HL-60 (cell line): ENCODE results near the gene TOX2.

Source experiments
- DNase-seq, 2 experiments: peaks; one replicate each; pipeline ENCODE4 v3.0.0-alpha.2; 2010 to 2020; ENCODE audit warnings: low read depth in 1 of 2, low spot score in 1 of 2
- H3K27ac ChIP-seq: fragments of 250-450 bp; sonication (Bioruptor Pico); replicated peaks from 2 replicates; pipeline ENCODE4 v1.5.1; 2020; ENCODE audit warnings: mild to moderate bottlenecking, moderate library complexity
- H3K27me3 ChIP-seq: fragments of 250-450 bp; sonication (Bioruptor Pico); 2 replicates; pipeline ENCODE4 v1.5.1; 2021; ENCODE audit warnings: mild to moderate bottlenecking, moderate library complexity; ENCODE audit not compliant: insufficient read depth, poor library complexity, severe bottlenecking
- H3K4me3 ChIP-seq: replicated peaks from 2 replicates; pipeline ENCODE4 v1.5.1; 2011; ENCODE audit warnings: mild to moderate bottlenecking, control low read depth, low read length; ENCODE audit not compliant: insufficient read depth
- GABPA ChIP-seq: IDR thresholded peaks from 2 replicates; pipeline ENCODE4 v1.6.1; 2012; ENCODE audit warnings: low read depth
- POLR2AphosphoS5 ChIP-seq: IDR thresholded peaks from 2 replicates; pipeline ENCODE4 v1.6.1; 2012; ENCODE audit warnings: low read depth
- SPI1 ChIP-seq: IDR thresholded peaks from 2 replicates; pipeline ENCODE4 v1.6.1; 2012; ENCODE audit warnings: low read depth, mild to moderate bottlenecking, borderline replicate concordance
- TF ChIP-seq, protein P1 (sequence below): IDR thresholded peaks from one replicate; pipeline ENCODE4 v1.5.1; 2011; ENCODE audit warnings: low read length, control low read depth, inconsistent platforms; ENCODE audit not compliant: insufficient read depth
- TF ChIP-seq, protein P2 (sequence below): IDR thresholded peaks from 2 replicates; pipeline ENCODE4 v1.6.1; 2012; ENCODE audit warnings: low read depth; ENCODE audit not compliant: insufficient replicate concordance

The TOX2 gene

DNA sequence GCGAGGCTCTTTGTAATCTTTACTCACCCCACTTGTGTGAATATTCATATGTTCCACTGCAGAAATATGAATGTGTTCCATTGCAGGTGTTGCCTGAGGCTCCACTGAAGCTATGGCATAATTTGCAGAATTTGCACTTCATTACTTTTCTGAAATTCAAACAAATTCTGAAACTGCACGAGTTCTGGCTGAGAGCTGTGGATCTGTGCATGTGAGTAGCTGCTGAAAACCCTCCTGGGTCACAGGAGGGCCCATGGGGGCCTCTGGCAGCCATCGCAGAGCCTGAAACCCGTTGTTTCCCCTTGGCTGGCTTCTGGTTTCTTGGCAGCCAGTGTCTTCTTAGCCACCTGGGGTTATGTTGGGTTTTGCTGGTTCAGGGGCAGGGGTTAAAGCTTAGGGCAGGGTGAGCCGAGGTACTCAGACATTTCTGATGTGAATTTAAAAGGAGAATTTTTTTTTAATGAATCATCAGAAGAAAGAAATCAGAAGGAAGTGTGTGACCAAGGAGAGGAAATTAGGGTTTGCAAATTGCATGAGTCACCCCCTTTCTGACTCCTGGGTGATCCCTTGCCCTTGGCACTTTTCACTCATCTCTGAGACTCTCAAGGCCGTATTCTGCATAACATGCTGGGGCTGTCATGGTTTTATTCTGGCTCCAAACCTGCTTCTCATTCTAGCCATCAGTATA is 40.6 kb downstream of the TOX2 start:
- peak in 1 of 2 experiments; percentile 60 for DNase-seq
- Histone ChIP-seq H3K27ac (peak overlapping the region; percentile 55), H3K4me3 (no peak overlapping the region), H3K27me3 (no peaks in the 10 kb centered on the region)
- no peak for TF ChIP-seq GABPA
- TF ChIP-seq SPI1: peak; percentile 38; the same call in 1 of the 2 replicates

DNA sequence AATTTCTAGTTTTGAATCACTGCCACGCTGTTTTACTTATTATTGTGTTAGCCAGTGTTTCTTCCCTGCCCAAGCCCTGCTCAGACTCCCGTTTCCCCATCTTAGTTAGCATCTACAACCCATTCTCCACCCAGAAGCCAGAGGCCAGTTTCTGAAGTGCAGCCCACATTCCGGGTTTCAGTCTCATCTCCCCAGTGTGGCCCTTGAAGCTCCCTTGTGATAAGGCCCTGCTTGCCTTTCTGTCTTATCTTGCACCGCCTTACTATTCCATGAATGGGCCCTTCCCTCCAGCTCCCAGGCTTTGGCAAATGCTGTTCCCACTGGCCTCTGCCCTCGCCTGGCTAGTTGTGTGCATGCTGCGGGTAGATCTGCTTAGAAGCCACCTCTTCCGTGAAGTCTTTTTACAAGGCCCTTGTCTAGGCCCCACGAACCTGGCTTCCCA is 41.1 kb downstream of the TOX2 start:
- Histone ChIP-seq H3K27ac (peak overlapping the region; percentile 55; the same call in 1 of the 2 replicates), H3K4me3 (no peak overlapping the region), H3K27me3 (no peaks in the 10 kb centered on the region)
- TF ChIP-seq, protein P1, sequence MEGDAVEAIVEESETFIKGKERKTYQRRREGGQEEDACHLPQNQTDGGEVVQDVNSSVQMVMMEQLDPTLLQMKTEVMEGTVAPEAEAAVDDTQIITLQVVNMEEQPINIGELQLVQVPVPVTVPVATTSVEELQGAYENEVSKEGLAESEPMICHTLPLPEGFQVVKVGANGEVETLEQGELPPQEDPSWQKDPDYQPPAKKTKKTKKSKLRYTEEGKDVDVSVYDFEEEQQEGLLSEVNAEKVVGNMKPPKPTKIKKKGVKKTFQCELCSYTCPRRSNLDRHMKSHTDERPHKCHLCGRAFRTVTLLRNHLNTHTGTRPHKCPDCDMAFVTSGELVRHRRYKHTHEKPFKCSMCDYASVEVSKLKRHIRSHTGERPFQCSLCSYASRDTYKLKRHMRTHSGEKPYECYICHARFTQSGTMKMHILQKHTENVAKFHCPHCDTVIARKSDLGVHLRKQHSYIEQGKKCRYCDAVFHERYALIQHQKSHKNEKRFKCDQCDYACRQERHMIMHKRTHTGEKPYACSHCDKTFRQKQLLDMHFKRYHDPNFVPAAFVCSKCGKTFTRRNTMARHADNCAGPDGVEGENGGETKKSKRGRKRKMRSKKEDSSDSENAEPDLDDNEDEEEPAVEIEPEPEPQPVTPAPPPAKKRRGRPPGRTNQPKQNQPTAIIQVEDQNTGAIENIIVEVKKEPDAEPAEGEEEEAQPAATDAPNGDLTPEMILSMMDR: no peak
- TF ChIP-seq GABPA (no peak), POLR2AphosphoS5 (no peak), SPI1 (no peak)
- TF ChIP-seq, protein P2, sequence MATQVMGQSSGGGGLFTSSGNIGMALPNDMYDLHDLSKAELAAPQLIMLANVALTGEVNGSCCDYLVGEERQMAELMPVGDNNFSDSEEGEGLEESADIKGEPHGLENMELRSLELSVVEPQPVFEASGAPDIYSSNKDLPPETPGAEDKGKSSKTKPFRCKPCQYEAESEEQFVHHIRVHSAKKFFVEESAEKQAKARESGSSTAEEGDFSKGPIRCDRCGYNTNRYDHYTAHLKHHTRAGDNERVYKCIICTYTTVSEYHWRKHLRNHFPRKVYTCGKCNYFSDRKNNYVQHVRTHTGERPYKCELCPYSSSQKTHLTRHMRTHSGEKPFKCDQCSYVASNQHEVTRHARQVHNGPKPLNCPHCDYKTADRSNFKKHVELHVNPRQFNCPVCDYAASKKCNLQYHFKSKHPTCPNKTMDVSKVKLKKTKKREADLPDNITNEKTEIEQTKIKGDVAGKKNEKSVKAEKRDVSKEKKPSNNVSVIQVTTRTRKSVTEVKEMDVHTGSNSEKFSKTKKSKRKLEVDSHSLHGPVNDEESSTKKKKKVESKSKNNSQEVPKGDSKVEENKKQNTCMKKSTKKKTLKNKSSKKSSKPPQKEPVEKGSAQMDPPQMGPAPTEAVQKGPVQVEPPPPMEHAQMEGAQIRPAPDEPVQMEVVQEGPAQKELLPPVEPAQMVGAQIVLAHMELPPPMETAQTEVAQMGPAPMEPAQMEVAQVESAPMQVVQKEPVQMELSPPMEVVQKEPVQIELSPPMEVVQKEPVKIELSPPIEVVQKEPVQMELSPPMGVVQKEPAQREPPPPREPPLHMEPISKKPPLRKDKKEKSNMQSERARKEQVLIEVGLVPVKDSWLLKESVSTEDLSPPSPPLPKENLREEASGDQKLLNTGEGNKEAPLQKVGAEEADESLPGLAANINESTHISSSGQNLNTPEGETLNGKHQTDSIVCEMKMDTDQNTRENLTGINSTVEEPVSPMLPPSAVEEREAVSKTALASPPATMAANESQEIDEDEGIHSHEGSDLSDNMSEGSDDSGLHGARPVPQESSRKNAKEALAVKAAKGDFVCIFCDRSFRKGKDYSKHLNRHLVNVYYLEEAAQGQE: no peak
- DNase-seq: no peak

DNA sequence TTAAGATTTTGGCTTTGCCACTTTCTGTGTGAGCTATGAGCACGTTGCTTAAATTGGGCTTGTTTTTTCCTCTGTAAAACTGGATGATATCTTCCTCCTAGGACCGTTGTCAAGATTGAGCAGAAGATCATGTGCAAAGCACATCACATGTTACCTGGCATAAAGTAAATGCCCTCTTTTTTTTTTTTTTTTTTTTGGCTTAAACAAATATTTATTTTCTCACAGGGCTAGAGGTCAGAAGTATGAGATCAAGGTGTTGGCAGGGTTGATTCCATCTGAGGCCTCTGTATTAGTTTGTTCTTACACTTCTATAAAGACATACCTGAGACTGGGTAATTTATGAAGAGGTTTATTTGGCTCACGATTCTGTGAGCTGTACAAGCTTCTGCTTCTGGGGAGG is 42.7 kb downstream of the TOX2 start:
- no peak for DNase-seq
- TF ChIP-seq GABPA (no peak), SPI1 (no peak), POLR2AphosphoS5 (no peak)
- TF ChIP-seq, protein P1: no peak
- TF ChIP-seq, protein P2: no peak
- Histone ChIP-seq H3K27me3 (no peaks in the 10 kb centered on the region), H3K4me3 (no peak overlapping the region), H3K27ac (no peak overlapping the region)

DNA sequence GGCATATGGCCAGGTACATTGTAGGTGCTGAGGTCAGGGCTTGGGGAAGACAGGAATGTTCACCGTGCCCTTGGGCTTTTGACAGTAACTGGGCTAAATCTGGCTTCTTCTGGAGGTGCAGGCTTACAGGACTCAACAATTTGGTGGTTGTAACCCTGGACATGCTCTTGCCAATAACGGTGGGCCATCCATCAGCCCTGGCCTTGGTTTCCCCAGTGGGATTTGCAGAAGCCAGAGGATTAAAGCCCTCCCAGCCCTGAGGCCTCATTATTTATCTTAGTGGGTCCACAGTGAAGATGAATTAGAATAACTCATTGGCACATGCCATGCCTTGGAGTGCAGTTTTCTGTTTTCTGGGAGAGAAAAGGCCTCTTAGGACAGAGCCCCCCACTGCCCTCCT is 44.0 kb downstream of the TOX2 start:
- TF ChIP-seq GABPA (no peak), SPI1 (no peak)
- peak overlapping the region; percentile 47 for H3K27ac ChIP-seq
- H3K4me3 ChIP-seq: no peak overlapping the region
- no peak for DNase-seq
- no peaks in the 10 kb centered on the region for H3K27me3 ChIP-seq
